GM12865 (cell line): ENCODE measurements around the gene BRD4.
"Not testable (repeated sequence)": the region's sequence is repeated elsewhere in the genome, so short reads cannot be mapped to it uniquely, and the experiment has no call there.

ENCODE experiments used
- DNase-seq: peaks from one replicate; pipeline ENCODE4 v3.0.0; 2010; ENCODE audit warnings: low read depth
- H3K4me3 ChIP-seq: 2 replicates; pipeline ENCODE4 v1.5.1; 2011; ENCODE audit warnings: mild to moderate bottlenecking, low read depth, low read length, control low read depth
- CTCF ChIP-seq: IDR thresholded peaks from 2 replicates; pipeline ENCODE4 v1.5.1; 2011; ENCODE audit warnings: low read length, control low read depth, low read depth, inconsistent platforms; ENCODE audit not compliant: insufficient read depth; ENCODE audit errors: missing control alignments

The BRD4 gene

GRCh38 chr19:15371786-15372380, 39.5 kb upstream of the BRD4 start:
- DNase-seq = no peak
- no peak overlapping the region for H3K4me3 ChIP-seq
- no peak for TF ChIP-seq CTCF

- TF ChIP-seq CTCF = no peak
- no peak overlapping the region for H3K4me3 ChIP-seq
- no peak for DNase-seq
Measured at GRCh38 chr19:15371119-15371518, 38.8 kb upstream of the BRD4 start.

GRCh38 chr19:15369594-15369891, 37.2 kb upstream of the BRD4 start:
- TF ChIP-seq CTCF = no peak
- H3K4me3 ChIP-seq = no peak overlapping the region
- DNase-seq = no peak

GRCh38 chr19:15368798-15369593, 36.7 kb upstream of the BRD4 start:
- TF ChIP-seq CTCF = no peak
- H3K4me3 ChIP-seq = no peak overlapping the region
- DNase-seq = no peak

- H3K4me3 ChIP-seq = no peak overlapping the region
- no peak for TF ChIP-seq CTCF
- DNase-seq = no peak
Measured at GRCh38 chr19:15368051-15368632, 35.8 kb upstream of the BRD4 start.

GRCh38 chr19:15367439-15367838, 35.1 kb upstream of the BRD4 start:
- no peak for DNase-seq
- H3K4me3 ChIP-seq = no peak overlapping the region
- no peak for TF ChIP-seq CTCF

- H3K4me3 ChIP-seq = no peak overlapping the region
- DNase-seq = no peak
- no peak for TF ChIP-seq CTCF
Measured at GRCh38 chr19:15365264-15365663, 32.9 kb upstream of the BRD4 start.

GRCh38 chr19:15363791-15364190, 31.5 kb upstream of the BRD4 start:
- H3K4me3 ChIP-seq, DNase-seq: not testable (repeated sequence)

GRCh38 chr19:15363048-15363447, 30.7 kb upstream of the BRD4 start:
- H3K4me3 ChIP-seq, DNase-seq: not testable (repeated sequence)

- peak; percentile 63 for DNase-seq
- not testable (repeated sequence) for H3K4me3 ChIP-seq
Measured at GRCh38 chr19:15360015-15360414, 27.7 kb upstream of the BRD4 start.
